Lower lobe of right lung (tissue), 2 donors: ENCODE results near the gene PDE5A. TPM values are rescaled to one million over a fixed set of nuclear protein-coding genes. Genes with fewer than 3 reads are reported as not detected.
"Not testable (repeated sequence)": the region's sequence is repeated elsewhere in the genome, so short reads cannot be mapped to it uniquely, and the experiment has no call there.

Source experiments
- ATAC-seq, 2 donors: fragments of 200-7000 bp; cut with Tn5 transposase; one replicate each; pipeline ENCODE4 v1.9.1; 2020 to 2022; ENCODE audit warnings: mild to moderate bottlenecking in 2 of 2, moderate library complexity in 2 of 2
- DNase-seq: peaks from one replicate; pipeline ENCODE4 v3.0.0-alpha.2; 2020
- H3K27ac ChIP-seq: fragments of 200-600 bp; one replicate; pipeline ENCODE4 v1.8.0; 2022
- H3K27me3 ChIP-seq: fragments of 200-600 bp; one replicate; pipeline ENCODE4 v1.8.0; 2022; ENCODE audit warnings: low read depth
- H3K36me3 ChIP-seq: fragments of 200-600 bp; one replicate; pipeline ENCODE4 v1.8.0; 2022; ENCODE audit warnings: mild to moderate bottlenecking
- H3K4me1 ChIP-seq: fragments of 200-600 bp; one replicate; pipeline ENCODE4 v1.8.0; 2022
- H3K4me3 ChIP-seq: fragments of 200-600 bp; one replicate; pipeline ENCODE4 v1.8.0; 2022; ENCODE audit warnings: mild to moderate bottlenecking
- H3K9me3 ChIP-seq: fragments of 200-600 bp; one replicate; pipeline ENCODE4 v1.8.0; 2022
- intact Hi-C: fragments of 100-400 bp; cut with DNase I; formaldehyde crosslinking; loops from one replicate; pipeline ENCODE4 v1.11.0; 2022
- total RNA-seq: library from RNA; stranded (reverse); fragmentation: NEBNext Ultra II Directional; extraction: Animal tissue kit (Norgen Biotek cat#: 25700); gene quantifications from one replicate; pipeline ENCODE4 v1.2.1, GENCODE V29; 2021
- TF ChIP-seq, protein P1 (sequence below): fragments of 200-600 bp; IDR thresholded peaks from one replicate; pipeline ENCODE4 v1.8.0; 2022; ENCODE audit warnings: antibody characterized with exemption, mild to moderate bottlenecking
- donor health status: DM: no; HTN: yes; CAD: no; lungs with severe emphysema.

The PDE5A gene
- total RNA-seq, 1 donor from 2014 or later: 39.8 TPM

DNA sequence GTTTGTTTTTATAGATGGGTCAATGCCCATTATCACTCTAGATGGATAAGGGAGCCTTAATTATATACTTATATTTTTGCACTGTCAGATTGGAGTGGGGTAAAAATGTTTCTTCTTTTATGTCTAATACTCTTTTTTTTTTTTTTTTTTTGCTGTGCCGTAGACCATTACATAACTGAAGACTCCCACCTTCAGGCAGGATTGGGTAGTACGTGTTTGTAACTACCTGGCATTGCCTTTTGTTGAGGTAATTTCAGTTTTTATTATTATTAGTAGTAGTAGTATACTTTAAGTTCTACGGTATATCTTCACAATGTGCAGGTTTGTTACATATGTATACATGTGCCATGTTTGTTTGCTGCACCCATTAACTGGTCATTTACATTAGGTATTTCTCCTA lies 165.9 kb downstream of the PDE5A start:
- H3K27me3 ChIP-seq, H3K9me3 ChIP-seq, H3K27ac ChIP-seq, H3K4me3 ChIP-seq, DNase-seq, H3K4me1 ChIP-seq, ATAC-seq, intact Hi-C loops: not testable (repeated sequence)
- H3K36me3 ChIP-seq: peaks cover 61% of the 10 kb centered on the region

GRCh38 chr4:119455734-119456133 lies 172.9 kb downstream of the PDE5A start:
- peak overlapping the region; percentile 85 for H3K4me3 ChIP-seq

DNA sequence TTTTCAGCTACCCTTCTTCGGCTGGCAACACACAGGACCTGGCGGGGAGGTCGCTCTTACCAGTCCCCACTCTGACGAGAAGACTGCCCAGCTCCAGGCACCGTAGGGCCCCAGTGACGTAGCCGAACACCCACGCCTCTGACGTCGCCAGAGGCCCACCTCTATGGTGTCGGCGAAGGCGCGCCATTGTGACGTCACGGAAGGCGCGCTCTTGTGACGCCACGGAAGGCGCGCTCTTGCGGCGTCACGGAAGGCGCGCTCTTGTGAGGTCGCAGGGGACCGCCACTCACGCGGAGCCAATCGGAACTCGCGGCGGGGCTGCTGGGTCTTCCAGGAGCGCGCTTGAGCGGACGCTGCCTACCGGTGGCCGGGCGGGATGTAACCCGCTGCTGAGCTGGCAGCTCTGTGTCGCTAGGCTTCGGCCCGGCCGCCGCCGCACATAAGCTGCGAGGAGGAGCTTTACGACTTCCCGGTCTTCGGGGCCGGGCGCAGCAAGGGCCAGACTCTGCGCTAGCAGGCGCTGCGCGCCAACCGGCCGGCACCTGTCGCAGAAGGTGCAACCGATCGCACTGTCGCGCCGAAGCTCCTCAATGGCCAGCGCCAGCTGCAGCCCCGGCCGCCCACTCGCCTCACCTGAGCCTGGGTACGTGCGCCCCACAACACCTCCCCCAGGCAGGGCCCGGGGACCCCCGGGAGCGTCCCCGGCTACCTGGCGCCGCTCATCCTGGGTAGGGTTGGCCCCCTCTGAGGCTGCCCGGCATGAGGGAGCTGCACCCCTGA lies 173.9 kb downstream of the PDE5A start:
- DNase-seq (peak; percentile 98), ATAC-seq (peak; percentile 100)
- H3K36me3 ChIP-seq, H3K9me3 ChIP-seq, H3K4me1 ChIP-seq, H3K27me3 ChIP-seq, intact Hi-C loops: not testable (repeated sequence)
- Histone ChIP-seq H3K27ac (peak overlapping the region; percentile 98), H3K4me3 (peak overlapping the region; percentile 85)
- TF ChIP-seq, protein P1, sequence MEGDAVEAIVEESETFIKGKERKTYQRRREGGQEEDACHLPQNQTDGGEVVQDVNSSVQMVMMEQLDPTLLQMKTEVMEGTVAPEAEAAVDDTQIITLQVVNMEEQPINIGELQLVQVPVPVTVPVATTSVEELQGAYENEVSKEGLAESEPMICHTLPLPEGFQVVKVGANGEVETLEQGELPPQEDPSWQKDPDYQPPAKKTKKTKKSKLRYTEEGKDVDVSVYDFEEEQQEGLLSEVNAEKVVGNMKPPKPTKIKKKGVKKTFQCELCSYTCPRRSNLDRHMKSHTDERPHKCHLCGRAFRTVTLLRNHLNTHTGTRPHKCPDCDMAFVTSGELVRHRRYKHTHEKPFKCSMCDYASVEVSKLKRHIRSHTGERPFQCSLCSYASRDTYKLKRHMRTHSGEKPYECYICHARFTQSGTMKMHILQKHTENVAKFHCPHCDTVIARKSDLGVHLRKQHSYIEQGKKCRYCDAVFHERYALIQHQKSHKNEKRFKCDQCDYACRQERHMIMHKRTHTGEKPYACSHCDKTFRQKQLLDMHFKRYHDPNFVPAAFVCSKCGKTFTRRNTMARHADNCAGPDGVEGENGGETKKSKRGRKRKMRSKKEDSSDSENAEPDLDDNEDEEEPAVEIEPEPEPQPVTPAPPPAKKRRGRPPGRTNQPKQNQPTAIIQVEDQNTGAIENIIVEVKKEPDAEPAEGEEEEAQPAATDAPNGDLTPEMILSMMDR: peak; percentile 14

More at GRCh38 chr4:119455734-119456133, 172.9 kb downstream of the PDE5A start:
- peak; percentile 52 for DNase-seq
- H3K4me1 ChIP-seq, H3K36me3 ChIP-seq, ATAC-seq, intact Hi-C loops, H3K9me3 ChIP-seq, H3K27me3 ChIP-seq: not testable (repeated sequence)
- peak overlapping the region; percentile 98 for H3K27ac ChIP-seq

DNA sequence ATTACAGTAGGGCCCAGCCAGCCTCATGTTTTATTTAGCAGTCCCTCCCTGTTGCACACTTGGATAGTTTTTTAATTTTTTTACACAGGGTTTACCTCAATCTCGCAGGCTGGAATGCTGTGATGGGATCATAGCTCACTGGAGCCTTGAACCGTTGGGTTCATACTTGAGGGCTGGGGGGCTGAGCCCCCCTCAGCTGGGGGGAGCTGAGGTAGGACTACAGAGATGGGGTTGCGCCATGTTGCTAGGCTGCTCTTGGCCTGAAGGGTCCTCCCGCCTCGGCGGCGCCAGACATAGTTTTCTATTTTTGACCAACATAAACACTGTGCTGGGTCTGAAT lies 174.5 kb downstream of the PDE5A start:
- H3K9me3 ChIP-seq, intact Hi-C loops, H3K36me3 ChIP-seq, DNase-seq, H3K27me3 ChIP-seq, H3K4me1 ChIP-seq: not testable (repeated sequence)
- Histone ChIP-seq H3K27ac (peak overlapping the region; percentile 98), H3K4me3 (peak overlapping the region; percentile 85)
- peak; percentile 68 to 70 for ATAC-seq

DNA sequence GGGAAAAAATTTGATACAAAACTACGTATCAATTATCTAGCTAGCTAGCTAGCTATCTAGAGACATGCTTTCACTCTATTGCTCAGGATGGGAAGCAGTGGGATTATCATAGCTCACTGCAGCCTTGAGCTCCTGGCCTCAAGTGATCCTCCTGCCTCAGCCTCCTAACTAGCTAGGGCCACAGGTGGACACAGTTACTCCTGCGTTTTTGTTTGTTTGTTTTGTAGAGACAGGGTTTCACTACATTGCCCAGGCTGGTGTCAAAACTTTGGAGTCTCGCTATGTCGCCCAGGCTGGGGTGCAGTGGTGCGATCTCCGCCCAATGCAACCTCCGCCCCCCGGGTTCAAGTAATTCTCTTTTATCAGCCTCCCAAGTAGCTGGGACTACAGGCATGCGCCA lies 175.3 kb downstream of the PDE5A start:
- H3K36me3 ChIP-seq, H3K27me3 ChIP-seq, ATAC-seq, H3K4me3 ChIP-seq, intact Hi-C loops, H3K9me3 ChIP-seq, DNase-seq, H3K4me1 ChIP-seq: not testable (repeated sequence)
- H3K27ac ChIP-seq: peak overlapping the region; percentile 98

DNA sequence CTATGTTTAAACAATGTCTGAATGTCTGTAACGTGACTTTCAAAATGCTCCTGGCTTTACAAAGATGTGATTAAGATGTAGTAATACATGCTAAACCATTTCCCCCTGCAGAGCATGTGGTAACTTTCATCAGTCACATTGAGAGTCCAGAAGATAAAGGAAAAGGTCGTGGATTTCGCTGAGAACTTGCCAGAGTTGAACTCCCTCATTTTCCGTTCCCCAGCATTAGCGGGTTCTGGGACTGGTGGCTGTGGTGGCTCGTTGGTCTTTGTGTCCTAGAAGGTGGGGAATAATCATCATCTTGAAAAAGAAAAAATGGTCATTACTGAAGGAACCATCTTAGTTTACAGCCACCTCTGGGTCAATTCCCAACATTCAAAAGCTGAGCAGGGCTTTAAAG lies 178.8 kb downstream of the PDE5A start:
- H3K27me3 ChIP-seq, intact Hi-C loops, H3K4me1 ChIP-seq, H3K4me3 ChIP-seq, DNase-seq, H3K27ac ChIP-seq, H3K36me3 ChIP-seq, ATAC-seq, H3K9me3 ChIP-seq: not testable (repeated sequence)
